NCI-H748 (cell line): ENCODE measurements around the gene SOCS1.

Source experiments
- DNase-seq: peaks from one replicate; lab custom pipeline; 2025; ENCODE audit not compliant: unreplicated experiment; lab: John Stamatoyannopoulos, UW

Gene SOCS1

DNA sequence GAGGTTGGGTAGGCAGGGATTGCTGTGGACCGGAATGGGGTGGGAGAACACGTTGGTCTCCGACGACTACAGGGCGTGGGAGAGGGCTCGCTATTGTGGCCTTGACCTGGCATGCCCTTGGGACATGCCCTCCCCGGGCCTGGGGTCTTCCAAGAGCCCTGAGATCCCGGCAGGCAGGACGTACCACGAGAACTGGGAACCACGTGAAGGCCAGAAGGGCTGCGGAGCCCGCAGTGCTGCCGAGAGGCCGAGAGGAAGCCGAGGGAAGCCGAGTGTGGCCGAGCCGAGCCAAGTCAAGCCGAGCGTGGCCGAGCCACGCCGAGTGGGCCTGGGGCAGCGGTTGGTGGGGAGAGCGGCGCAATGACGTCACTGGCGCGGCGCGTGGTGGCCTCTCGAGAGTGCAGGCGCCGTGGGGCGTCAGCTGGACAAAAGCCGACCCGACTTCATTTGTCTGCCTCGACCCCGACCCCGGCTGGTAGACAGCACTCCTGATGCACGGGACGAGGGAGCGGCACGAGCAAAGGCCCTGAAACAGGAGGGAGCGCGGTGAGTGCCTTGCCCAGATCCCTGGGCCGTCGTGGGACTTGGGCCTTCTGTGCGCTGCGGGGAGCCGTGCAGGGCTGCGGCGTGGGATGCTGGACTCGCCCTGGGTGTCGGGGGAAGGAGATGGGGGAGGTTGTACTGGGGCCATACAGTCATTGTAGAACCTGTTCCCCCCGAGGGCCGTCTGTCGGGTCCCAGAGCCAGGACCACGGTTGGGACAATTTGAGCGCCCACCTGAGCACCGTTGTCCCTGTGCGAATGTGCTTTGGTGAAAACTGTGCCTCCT, 6.6 kb downstream of the SOCS1 start:
- DNase-seq = no peak

DNA sequence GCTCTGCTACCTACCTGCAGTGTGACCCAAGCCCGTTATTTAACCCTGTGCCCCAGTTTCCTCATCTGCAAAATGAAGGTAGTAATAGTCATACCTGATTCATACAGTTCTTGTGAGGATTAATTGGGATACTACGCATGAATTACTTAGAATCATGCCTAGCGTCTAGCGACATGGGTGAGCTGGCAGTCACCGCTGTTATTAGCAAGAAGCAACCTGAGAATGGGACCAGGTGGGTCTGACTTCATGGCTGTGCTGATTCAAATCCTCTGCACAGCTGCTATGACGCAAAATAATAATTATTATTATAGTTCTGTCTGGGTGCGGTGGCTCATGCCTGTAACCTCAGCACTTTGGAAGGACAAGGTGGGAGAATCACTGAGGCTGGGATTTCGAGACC, 7.9 kb downstream of the SOCS1 start:
- no peak for DNase-seq

DNA sequence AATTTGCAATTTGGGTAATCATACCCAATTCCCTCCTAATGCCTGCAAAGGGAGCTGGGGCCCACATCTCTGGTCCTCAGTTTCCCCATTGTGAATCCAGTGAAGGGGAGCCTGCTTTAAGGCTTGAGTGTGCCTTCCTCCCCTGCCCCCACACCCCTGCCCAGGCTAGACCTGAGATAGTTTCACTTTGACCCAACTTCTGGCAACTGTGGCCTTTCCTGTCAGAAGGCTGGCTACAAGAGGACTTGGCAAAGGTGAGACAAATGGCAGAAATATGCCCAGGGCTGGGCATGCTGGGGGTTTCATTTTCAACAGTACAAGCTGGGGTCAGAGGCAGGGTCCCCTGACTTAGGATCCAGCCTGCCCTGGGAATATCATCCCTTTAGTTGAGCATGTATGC, 10.0 kb downstream of the SOCS1 start:
- DNase-seq = no peak

DNA sequence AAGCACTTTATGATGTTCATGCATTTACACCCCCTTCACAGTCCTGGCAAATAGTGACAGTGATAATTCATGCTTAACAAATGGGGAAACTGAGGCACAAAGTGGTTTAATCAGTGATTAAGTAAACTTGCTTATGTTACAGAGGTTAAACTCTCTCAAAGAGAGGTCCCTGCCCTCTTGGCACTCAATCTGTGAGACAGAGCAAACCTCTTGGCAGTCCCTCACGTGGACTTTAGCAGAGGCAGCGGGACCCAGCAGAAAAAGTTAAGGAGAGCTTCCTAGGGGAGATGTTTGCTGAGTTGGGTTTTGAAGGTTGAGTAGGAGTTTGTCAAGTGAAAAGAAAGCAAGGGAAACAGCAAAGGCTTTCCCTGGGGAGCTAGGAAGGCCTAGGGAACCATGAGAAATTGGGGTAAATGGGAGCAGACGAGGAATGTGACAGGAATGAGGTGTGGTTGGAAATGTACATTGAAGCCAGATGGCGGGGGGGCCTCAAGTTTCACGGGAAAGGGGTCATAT, 10.7 kb downstream of the SOCS1 start:
- DNase-seq = no peak

GRCh38 chr16:11242658-11243057, 13.3 kb downstream of the SOCS1 start:
- DNase-seq = no peak

DNA sequence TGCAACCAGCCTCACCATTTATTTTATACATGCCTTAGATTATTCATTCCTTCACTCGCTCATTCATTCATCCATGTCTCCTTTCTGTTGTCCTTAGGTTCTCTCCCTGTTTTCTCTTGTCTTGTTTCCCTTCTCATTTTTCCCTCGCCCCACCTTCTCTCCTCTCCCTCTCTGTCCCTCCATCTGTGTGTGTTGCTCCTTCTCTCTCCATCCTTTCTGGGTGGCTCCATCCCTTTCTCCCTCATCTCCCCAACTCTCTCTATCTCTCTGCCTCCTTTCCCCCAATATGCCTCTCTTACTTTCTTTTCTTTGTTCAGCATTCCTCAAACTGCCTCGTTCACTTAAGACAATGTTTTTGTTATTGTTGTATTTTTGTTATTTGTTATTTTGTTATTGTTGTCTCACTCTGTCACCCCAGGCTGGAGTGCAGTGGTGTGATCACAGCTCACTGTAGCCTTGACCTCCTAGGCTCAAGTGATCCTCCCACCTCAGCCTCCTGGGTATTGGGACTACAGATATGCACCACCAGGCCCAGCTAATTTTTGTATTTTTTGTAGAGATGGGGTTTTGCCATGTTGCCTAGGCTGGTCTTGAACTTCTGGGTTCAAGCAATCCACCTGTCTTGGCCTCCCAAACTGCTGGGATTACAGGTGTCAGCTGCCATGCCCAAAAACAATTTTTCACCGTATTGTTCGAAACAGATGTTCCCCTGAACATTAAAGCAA, 14.4 kb downstream of the SOCS1 start:
- DNase-seq = no peak

DNA sequence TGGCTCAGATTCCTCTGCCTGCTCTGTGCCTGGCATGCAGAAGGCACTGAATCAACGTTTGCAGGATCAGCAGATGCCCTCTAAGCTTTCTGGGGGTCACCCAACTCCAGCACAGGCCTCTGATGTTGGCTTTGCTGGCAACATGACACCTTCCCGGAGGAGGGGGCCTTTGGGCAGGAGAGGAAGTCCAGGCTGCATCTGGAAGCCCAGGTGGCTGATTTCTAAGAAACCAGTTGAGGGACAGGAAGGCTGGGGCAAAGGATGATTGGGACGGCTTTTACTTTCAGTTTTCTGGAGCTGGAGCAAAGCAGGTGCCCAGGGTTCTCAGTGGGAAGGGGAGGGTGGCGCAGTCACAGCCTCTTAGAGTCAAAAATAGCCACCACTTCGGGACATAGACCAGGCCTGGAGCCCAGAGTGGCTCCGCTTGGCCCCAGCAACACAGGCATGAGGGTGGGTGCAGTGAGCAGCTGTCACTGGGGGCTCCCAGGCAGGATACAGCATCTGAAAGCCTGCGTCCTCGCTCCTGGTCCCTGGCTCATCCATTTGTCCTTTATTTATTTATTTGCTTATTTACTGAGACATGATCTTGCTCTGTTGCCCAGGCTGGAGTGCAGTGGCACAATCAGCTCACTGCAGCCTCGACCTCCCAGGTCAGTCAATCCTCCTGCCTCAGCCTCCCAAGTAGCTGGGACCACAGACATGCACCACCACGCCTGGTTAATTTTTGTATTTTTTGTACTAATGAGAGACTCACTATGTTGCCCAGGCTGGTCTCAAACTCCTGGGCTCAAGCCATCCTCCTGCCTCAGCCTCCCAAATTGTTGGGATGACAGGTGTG, 15.1 kb downstream of the SOCS1 start:
- DNase-seq = no peak

- DNase-seq = no peak
Observed at GRCh38 chr16:11239644-11240632, 16.1 kb downstream of the SOCS1 start.

DNA sequence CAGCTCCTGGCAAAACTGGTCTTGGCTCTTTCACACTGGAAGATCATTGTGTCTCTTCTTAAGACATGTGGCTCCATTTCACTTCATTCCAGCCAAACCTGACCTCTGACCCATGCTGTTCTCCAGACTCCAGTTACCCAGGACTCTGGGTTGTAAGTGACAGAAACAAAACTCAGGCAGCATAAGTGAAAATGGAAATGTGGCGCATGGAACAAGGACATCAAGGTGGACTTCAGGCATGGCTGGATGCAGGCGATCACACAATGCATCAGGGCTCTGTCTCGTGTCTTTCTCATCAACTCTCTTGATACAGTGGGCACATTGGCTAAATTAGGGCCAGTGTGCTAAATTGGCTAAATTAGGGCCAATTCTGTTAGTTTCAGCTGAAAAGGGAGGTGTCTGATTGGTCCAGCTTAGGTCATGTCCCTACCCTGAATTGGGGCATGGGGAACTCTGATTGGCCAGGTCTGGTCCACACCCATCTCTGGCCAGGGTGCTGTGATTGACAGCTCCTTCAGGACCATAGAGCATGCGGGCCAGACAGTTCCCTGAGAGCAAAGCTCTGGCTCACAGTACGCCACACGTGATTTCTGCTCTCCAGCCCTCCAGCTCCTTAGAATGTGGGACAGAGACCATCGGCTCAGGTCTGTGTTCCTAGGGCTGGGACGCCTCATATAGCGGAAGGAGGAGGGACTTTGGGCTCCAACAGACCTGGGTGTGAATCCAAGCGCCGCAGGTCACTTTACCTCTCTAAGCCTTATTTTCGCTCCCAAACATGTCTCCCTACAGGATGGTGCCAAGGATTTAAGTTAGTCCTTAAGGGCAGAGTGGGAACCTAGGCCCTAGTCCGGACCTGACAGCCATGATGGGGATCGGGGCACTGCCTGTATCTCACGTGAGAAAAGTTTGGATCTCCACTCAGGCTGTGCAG, 17.5 kb downstream of the SOCS1 start:
- no peak for DNase-seq

- no peak for DNase-seq
Observed at GRCh38 chr16:11236461-11237254, 19.3 kb downstream of the SOCS1 start.

GRCh38 chr16:11235703-11235991, 20.4 kb downstream of the SOCS1 start:
- DNase-seq = no peak

- DNase-seq = no peak
Observed at GRCh38 chr16:11234884-11235702, 20.9 kb downstream of the SOCS1 start.

DNA sequence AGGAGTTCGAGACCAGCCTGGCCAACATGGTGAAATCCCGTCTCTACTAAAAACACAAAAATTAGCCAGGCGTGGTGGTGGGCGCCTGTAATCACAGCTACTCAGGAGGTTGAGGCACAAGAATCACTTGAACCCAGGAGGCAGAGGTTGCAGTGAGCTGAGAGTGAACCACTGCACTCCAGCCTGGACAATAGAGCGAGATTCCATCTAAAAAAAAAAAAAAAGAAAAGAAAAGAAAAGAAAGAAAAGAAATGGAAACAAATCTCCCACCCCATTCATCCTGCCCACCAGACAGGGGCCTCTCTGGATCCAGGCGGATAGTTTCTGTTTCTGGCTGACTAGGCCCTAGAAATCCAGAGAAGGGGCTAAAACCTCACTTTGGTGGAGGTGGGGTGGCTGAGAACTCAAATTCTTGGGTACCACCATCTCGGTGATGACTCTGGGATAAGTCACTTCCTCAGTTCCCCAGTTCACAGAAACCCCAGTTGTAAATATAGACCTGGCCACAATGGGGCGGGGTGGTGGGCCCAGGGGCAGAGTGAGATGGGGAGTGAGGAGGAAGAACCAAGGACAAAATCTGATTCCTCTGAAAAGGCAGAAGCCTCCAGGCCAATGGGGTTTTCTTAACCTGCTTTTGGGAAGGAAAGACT, 22.2 kb downstream of the SOCS1 start:
- DNase-seq = no peak

DNA sequence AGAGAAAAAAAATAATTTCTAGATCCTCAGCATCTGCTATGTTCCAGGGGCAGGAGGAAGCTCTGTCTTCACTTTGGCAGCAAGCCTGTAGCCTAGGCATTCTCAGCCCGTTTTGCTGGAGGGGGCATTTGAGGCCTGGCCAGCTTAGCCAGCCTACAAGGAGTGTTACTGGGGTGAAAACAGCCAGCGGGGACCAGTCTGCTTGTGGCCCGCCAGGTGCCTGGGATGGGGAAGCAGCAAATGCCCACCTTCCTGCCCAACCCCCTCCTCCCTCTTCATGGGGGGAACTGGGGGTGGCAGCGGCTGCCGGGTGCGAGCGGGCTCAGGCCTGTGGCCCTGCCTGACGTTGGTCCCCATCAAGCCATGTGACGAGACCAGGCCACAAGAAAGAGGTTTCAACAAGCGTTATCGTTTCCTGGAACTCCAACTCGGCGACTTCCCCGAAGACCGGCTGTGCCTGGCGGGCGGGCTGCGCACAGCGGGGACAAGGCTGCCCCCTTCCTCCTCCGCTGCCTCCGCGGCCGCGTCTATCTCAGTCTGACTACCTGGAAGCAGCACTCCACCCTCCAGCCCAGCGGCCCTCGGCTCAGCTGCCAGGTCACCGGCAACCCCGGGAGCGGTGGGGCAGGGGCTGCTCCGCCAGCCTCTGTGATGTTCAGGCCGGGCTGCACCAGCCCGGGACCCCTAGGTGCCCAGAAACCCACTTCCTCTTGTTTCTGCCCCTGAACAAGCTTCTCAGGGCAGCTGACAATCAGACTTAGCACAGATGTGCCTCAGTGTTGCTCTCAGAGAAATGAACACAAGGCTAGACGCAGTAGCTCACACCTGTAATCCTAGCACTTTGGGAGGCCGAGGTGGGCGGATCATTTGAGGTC, 22.9 kb downstream of the SOCS1 start:
- DNase-seq = no peak

DNA sequence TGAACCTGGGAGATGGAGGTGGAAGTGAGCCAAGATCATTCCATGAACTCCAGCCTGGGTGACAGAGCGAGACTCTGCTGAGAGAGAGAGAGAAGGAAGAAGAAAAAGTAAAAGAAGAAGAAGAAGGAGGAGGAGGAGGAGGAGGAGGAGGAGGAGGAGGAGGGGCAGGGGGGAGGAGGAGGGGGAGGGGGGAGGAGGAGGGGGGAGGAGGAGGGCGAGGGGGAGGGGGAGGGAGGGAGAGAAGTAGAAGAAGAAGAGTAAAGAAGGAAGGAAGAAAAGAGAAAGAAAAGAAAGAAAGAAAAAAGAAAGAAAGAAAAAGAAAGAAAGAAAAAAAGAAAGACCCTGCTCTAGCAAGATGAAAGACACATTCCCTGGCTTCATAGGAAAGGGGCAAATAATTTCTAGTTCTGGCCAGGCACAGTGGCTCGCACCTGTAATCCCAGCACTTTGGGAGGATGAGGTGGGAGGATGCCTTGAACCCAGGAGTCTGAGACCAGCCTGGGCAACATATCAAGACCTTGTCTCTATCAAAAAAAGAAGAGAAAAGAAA, 23.6 kb downstream of the SOCS1 start:
- no peak for DNase-seq
